ENCODE data around the gene PTPN1. TPM values are rescaled to one million over a fixed set of nuclear protein-coding genes. Genes with fewer than 3 reads are reported as not detected.

Gene PTPN1
- total and polyA plus RNA-seq, 10 of the 15 experiments (the other 5 are each of a cell fraction or from before 2014, with no cell fraction given), result 15.9 to 74.7 (median 43.9) TPM

- no peak overlapping the region for H3K27ac ChIP-seq (ENCODE audit: control insufficient read depth, insufficient read depth)
- no peaks in the 10 kb centered on the region for H4K20me1 ChIP-seq (ENCODE audit: control insufficient read depth, insufficient read depth)
- FAIRE-seq (no peak), DNase-seq (ENCODE audit: low read depth, low spot score) (no peak), ATAC-seq (no peak)
- ChIA-PET RAD21 (ENCODE audit: unreplicated experiment) (no interaction called here), SMC1A (ENCODE audit: uncharacterized antibody, unreplicated experiment) (interaction anchor here (1.8 to 95.1 kb wide), 3 partner anchors 21 to 64 kb away, joined by 4 to 2799 read pairs (median 8); partner anchors contain the start of gene PTPN1), POLR2A (interaction anchor here (2.6 kb wide), 1 partner anchor 30 kb away, joined by 29 read pairs; the partner anchor contains the start of gene PTPN1), CTCF (interaction anchor here (1.0 to 2.4 kb wide), 5 partner anchors 14 to 94 kb away, joined by 3 to 16 read pairs (median 7); no protein-coding TSS in a partner anchor)
- intact Hi-C loops (cut with micrococcal nuclease; ENCODE audit: unreplicated experiment) (no loop called here), in situ Hi-C loops (cut with MboI) (no loop called here)
- no TSS peak for BruUV-seq (replicated peaks)
- H3K9me3 ChIP-seq (replicated peaks; ENCODE audit: control insufficient read depth, insufficient read depth, low read length), result no peaks in the 10 kb centered on the region; the same call in 2 of the 3 replicates
- H3K4me1 ChIP-seq (ENCODE audit: control insufficient read depth, insufficient read depth, low read length), result peaks cover 25% of the 10 kb centered on the region
- no peaks in the 10 kb centered on the region for H3K79me2 ChIP-seq (ENCODE audit: control insufficient read depth, insufficient read depth, low read length)
- no peak overlapping the region for H3K4me3 ChIP-seq
- H3K9ac ChIP-seq (ENCODE audit: control insufficient read depth, insufficient read depth, low read length), result no peak overlapping the region
- H3K4me2 ChIP-seq (ENCODE audit: control insufficient read depth, insufficient read depth), result no peak overlapping the region
- H3K27me3 ChIP-seq (replicated peaks in 1 of 2; ENCODE audit: control insufficient read depth in 2 of 2, insufficient read depth in 2 of 2, low read length in 1 of 2), result no peaks in the 10 kb centered on the region
- no peaks in the 10 kb centered on the region for H3K36me3 ChIP-seq (ENCODE audit: control insufficient read depth in 2 of 2, insufficient read depth in 2 of 2, low read length in 1 of 2)
- TF ChIP-seq BMI1 (IDR thresholded peaks at IDR 0.05; ENCODE audit: borderline replicate concordance) (no peak), ZBTB33 (IDR thresholded peaks at IDR 0.05) (no peak), ATF2 (IDR thresholded peaks at IDR 0.05; ENCODE audit: low read length) (no peak), BCL11A (IDR thresholded peaks at IDR 0.05; ENCODE audit: low read depth, low read length) (no peak), ZNF207 (IDR thresholded peaks at IDR 0.05; ENCODE audit: borderline replicate concordance) (no peak), USF1 (IDR thresholded peaks at IDR 0.05; ENCODE audit: borderline replicate concordance, extremely low read length, insufficient read depth, low read depth, low read length) (no peak), CREB1 (IDR thresholded peaks at IDR 0.05; ENCODE audit: low read depth) (no peak), SP1 (IDR thresholded peaks at IDR 0.05; ENCODE audit: low read depth, low read length) (no peak), CTCF (IDR thresholded peaks at IDR 0.05 in 2 of 3, conservative IDR thresholded peaks at IDR 0.05 in 1 of 3; ENCODE audit: control insufficient read depth in 2 of 3, extremely low read depth in 1 of 3, insufficient read depth in 1 of 3, low read depth in 3 of 3, low read length in 3 of 3) (no peak), NFIC (IDR thresholded peaks at IDR 0.05; ENCODE audit: low read depth, low read length) (no peak), BRCA1 (IDR thresholded peaks at IDR 0.05; ENCODE audit: low read depth, low read length) (no peak), HDGF (IDR thresholded peaks at IDR 0.05) (no peak), ETV6 (conservative IDR thresholded peaks at IDR 0.05 in 1 of 2, IDR thresholded peaks at IDR 0.05 in 1 of 2; ENCODE audit: borderline replicate concordance in 1 of 2, low read depth in 1 of 2) (no peak), SIX5 (IDR thresholded peaks at IDR 0.05; ENCODE audit: low read depth, low read length, severe bottlenecking) (no peak), ZNF384 (IDR thresholded peaks at IDR 0.05; ENCODE audit: borderline replicate concordance, low read depth, low read length) (no peak)
- no peak overlapping the region for H2AFZ ChIP-seq (ENCODE audit: control insufficient read depth, low read depth, low read length)
- 97% methylated on average over 3 of the region's 3 CpGs for WGBS (ENCODE audit: insufficient coverage, insufficient replicate concordance, low lambda C conversion rate, missing lambda C conversion rate)
Observed at GRCh38 chr20:50481741-50482140, 28.4 kb upstream of the PTPN1 start.

Data from GM12878 (cell line).